Caki2 (cell line): ENCODE results near the gene XIRP2. TPM values are rescaled to one million over a fixed set of nuclear protein-coding genes. Genes with fewer than 3 reads are reported as not detected.

ENCODE experiments used
- DNase-seq: peaks from one replicate; pipeline ENCODE4 v3.0.0-alpha.2; 2015; ENCODE audit warnings: low read depth
- in situ Hi-C: cut with HindIII; loops from 2 replicates; pipeline ENCODE4 v1.10.0; 2016; ENCODE audit warnings: low sequenced_read_pairs, low pct_unique_long_range_greater_than_20kb, mixed read lengths
- total RNA-seq: library from RNA; depleted of rRNA; stranded (reverse); fragments of >200 nt; shearing (Covaris generic); gene quantifications from 2 replicates; pipeline ENCODE4 v1.2.3, GENCODE V29; 2014; ENCODE audit warnings: low replicate concordance

The XIRP2 gene
- total RNA-seq, 1 experiment from 2014 or later: not detected

DNA sequence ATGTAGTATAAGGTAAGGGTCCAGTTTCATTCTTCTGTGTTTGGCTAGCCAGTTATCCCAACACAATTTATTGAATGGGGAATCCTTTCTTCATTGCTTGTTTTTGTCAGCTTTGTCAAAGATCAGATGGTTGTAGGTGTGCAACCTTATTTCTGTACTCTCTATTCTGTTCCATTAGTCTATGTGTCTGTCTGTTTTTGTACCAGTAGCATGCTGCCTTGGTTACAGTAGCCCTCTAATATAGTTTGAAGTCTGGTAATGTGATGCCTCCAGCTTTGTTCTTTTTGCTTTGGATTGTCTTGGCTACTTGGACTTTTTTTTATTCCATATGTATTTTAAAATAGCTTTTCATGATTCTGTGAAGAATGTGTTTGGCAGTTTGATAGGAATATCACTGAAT lies 222.1 kb downstream of the XIRP2 start:
- in situ Hi-C loops: no loop called here
- DNase-seq: no peak

DNA sequence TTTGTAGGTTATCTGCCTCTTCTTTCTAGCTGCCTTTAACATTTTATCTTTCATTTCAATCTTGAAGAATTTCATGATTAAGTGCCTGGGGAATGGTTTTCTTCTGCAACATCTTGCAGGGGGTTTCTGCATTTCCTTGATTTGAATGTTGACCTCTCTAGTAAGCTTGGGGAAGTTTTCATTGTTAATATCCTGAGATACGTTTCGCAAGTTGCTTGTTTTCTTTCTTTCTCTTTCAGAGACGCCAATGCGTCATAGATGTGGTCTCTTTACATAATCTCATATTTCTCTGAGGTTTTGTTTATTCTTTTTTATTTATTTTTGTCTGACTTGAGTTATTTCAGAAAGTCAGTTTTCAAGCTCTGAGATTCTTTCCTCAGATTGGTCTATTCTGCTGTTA lies 225.7 kb downstream of the XIRP2 start:
- DNase-seq: no peak
- in situ Hi-C loops: no loop called here

DNA sequence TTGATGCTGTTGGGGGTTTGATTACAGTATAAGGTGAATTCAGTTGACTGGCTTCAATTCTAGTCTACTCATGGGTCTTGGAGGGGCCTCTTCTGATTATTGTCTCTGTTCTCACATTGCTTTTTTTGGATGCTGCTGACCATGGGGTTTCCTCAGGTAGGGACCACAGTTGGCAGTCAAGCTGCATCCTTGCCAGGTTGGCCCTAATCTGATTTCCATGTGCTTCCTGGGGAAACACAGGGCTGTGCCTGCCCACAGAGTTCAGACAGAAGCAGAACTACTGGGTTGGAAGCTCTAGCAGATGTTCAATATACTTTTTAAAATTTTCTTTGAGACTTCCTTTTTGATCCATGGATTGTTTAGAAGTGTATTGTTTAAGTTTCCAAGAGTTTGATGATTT lies 227.3 kb downstream of the XIRP2 start:
- in situ Hi-C loops: no loop called here
- DNase-seq: no peak

DNA sequence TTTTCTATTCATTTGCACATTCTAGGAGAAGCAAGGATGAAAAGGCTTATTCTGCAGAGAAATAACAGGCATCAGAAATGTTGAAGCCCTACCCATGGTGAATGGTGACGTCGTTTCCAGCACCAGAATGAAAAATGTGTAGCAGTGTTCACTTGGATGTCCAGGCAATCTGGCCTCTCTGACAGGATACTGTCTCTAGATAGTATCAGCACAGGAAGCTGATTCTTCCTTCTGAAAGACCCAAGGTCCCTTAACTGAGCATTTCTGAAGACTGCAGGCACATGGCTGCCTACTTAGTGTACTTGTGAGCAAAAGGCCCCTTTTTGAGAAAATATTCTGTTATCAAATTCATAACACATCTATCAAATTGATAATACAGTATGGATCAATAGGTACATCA lies 234.1 kb downstream of the XIRP2 start:
- in situ Hi-C loops: no loop called here
- no peak for DNase-seq

DNA sequence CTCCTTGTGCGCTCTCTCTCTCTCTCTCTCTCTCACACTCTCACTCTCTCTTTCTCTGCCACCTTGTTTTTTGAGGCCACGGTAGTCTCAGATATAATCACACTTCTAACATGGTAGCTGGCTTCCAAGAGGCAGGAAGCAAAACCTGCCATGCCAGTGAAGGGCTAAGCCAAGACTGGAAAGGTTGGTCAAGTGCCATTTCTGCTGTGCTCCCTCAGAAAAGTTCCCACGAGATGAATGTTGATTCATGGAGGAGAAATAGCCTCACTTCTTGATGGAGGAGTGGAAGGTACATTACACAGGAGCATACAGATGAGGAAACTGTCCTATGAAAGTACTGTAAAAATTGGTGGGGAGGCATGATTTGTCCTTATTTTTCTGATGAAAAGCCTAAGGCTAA lies 237.9 kb downstream of the XIRP2 start:
- DNase-seq: no peak
- in situ Hi-C loops: no loop called here

DNA sequence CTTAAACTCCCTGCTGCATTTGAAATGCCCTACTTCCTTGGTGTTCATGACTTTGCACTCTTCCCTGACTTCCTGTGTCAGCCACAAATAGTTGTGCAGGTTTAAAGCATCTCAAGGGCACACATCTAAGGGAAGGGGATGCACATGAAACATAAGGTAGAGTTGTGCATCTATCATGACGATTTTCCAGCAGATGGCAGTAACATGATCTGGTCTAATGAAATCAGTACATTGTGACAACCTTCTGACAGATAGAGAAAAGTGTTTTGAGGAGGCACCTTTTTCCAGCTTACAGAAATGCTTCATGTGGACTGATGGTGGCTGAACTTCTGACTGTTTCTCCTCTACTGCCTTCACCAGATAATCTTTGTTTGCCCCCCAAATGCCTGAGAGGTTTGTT lies 238.9 kb downstream of the XIRP2 start:
- peak; percentile 23 for DNase-seq
- in situ Hi-C loops: no loop called here

DNA sequence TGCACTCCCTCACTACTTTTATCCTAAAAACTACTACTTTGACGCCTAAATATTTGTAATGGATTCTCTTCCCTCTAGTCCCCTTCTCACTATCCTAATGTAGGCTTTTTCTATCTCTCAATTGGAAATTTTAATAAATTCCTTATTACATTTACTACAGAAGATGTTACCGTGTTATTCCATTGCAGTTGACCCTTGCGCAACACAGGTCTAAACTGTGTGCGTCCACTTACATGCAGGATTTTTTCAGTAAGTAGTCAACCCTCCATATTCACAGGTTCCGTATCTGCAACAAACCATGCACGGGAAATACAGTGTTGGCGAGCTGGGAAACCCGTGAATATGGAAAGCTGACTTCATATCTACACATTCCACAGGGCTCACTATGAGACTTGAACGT lies 239.8 kb downstream of the XIRP2 start:
- DNase-seq: no peak
- in situ Hi-C loops: no loop called here

DNA sequence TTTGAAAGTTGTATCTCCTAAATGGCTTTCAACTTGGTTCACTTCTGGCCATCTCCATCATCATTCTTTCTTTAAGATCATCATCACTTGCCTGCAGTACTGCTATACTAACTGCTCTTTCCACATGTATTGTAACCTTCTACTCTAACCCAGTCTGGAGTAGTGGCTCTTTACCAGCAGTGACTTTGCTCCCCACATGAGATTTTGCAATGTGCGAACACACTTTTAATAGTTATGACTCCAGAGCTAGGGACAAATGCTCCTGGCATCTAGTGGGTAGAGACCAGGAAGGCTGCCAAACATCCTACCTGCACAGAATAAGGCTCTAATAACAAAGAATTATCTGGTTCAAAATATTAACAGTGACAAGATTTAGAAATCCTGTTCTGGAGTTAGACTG lies 243.8 kb downstream of the XIRP2 start:
- no peak for DNase-seq
- in situ Hi-C loops: no loop called here

DNA sequence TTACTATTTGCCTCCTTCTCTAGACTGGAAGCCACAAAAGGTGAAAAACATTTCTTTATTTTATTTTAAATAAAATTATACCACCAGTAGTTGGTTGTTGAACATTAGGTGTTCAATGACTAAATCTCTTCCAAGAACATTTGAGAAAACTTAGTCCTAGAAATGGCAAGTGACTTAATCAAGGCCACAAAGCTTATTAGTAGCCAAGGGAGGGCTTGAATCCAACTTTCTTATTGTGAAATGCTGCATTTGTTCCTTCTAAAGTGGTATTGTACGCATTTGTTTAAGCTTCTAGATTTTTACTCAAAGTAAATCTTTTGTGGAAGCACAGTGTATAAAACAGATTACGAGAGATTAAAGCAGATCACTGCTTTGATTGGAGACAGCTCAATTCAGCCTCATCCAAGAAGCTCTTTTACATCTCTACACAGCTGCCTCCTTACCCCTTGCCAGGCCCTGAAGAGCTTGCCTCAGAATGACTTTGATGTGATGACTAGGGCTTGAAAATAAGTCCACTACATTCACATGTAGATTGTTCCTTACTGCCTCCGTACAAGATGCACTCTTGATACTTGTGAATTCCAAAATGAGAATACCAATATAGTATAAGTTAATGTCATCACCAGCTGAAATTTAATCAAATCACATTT lies 244.8 kb downstream of the XIRP2 start:
- in situ Hi-C loops: no loop called here
- no peak for DNase-seq

DNA sequence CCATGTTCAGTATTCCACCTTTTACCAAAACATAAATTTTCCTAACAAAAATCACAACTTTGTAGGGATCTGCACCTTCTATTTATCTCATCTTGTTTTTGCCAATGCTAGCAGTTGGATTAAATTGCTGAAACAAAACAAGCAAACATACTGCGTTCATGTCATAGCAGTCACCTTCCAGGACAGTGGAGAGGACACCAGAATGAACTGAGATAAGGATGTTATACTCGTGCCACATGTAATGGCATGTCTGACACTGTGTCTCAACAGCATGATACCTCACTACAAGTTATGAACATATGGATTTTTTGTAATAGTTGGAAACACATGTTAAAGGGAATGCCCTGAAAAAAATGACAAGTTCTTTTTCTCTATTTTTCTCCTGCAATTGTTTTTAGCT lies 245.3 kb downstream of the XIRP2 start:
- DNase-seq: no peak
- in situ Hi-C loops: no loop called here

DNA sequence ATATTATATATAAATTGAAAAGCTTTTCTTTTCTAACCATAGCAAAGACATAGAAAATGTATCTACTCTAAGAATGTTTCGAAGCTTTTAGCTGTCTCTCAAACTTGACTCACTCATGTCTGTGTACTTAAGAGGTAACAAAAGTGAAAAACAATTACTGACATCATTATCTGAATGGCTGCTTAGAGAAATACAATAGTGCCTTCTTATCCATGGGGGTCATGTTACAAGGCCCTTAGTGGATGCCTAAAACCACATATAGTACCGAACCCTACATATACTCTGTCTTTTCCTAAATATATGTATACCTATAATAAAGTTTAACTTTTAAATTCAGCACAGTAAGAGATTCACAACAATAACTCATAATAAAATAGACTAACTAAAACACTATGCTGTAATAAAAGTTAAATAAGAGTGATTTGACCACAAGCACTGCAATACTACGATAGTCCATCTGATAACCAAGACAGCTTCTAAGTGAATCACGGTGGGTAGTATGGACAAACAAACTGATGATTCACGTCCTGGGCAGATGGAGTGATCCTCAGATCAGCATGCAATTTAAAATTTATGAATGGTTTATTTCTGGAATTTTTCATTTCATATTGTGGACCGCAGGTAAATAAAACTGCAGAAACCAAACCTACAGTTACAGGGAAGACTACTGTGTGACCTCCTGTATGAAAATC lies 246.2 kb downstream of the XIRP2 start:
- peak; percentile 18 for DNase-seq
- in situ Hi-C loops: no loop called here

DNA sequence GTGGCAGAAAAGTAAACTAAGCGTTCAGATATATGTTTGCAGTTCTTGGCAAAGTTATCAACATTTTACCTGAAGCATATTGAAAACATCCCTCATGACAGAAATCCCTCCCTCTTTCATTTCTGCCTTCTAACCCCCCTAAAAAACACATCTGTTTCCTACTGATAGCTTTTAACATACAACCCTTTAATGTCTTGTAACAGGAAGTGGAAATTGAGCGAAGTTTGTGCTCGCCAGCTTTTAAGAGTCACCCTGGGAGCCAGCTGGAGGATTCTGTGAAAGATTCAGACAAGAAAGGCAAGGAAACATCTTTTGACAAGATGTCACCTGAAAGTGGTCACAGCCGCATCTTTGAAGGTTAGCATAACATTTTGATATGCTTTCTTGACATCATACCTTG lies 247.4 kb downstream of the XIRP2 start:
- DNase-seq: no peak
- in situ Hi-C loops: no loop called here

DNA sequence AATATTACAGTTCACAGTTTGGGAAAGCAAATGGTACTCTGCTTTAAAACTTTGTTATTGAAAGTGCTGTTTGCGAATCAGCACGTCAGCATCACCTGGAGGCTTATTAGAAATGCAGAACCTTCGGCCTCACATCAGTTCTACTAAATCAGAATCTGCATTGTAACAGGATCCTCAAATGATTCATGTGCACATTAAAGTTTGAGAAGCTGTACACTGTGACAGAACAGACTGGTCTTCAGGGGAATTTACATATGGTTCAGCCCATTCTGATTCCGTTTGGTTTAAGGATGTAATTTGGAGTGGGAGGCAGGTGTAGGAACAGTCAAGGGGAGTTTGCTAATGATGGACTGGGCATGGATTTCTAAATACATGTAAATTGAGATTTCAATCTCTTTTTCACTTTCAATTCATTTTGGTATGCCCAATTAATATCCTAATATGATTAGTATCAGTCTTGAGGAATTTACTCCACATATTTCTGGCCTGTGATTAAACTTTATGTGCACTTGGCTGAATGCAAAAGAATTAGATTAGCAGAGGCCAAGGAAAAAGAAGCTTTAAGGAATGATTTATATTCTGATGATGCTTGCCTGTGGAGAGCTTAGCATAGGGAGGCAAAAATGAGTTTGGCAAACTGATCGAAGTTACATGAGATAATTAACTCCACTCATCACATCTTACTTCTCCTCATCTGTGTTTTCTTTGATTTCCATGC lies 248.8 kb downstream of the XIRP2 start:
- in situ Hi-C loops: no loop called here
- no peak for DNase-seq

DNA sequence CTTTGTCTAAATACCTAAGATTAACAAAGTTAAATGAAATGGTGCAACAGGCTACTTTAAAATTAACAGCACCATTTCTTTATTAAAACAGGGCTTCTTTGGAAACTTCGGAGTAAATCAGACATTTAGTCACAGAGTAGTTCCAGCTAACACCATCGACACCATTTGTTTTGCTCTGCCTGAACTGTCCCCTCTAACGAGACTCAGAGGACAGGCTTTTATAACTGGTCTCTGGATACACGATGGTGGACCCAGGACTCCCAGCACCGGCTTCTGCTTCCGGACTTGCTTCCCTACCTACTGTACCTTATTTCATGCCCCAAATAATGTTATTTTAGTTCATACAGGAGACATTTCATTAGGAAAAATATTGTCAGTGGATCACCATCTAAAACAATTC lies 252.1 kb downstream of the XIRP2 start:
- in situ Hi-C loops: no loop called here

DNA sequence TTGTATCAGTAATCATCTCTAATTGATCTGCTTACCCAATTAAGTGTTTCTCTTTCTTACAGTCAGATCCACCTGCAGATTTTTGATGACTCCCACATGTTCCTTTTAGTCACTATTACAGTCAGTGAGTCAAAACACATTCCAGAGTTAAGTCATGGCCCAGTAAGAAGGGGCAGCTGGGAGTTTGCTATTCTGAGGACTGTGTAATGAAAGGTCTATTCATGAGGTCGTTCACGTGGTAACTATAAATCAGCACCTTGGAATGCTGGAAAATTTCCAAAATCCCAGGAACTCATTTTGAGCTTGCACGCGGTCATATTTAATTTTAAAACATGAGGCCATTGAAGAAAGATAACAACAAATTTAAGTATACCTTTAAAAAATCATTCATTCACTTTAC lies 252.5 kb downstream of the XIRP2 start:
- in situ Hi-C loops: no loop called here
- peak; percentile 92 for DNase-seq

More for the DNA sequence above, 252.1 kb downstream of the XIRP2 start:
- no peak for DNase-seq

DNA sequence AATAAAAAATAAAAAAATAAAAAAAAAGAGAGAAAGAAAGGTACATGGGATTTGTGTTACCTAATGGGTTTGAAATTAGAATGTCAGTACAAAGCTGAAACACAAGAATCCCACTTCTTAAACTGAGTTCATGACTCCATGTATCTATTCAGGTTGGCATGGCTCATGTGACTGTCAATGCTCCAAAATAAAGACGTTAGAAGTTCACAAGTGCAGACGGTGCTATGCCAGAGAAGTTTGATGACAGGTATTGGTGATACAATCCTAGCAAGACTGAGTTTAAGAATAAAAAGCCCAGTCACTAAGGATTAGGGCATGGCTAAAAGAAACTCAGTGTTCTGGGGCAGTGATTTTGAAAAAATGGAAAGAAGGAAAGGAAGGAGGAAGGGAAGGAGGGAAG lies 254.3 kb downstream of the XIRP2 start:
- DNase-seq: no peak
- in situ Hi-C loops: no loop called here

DNA sequence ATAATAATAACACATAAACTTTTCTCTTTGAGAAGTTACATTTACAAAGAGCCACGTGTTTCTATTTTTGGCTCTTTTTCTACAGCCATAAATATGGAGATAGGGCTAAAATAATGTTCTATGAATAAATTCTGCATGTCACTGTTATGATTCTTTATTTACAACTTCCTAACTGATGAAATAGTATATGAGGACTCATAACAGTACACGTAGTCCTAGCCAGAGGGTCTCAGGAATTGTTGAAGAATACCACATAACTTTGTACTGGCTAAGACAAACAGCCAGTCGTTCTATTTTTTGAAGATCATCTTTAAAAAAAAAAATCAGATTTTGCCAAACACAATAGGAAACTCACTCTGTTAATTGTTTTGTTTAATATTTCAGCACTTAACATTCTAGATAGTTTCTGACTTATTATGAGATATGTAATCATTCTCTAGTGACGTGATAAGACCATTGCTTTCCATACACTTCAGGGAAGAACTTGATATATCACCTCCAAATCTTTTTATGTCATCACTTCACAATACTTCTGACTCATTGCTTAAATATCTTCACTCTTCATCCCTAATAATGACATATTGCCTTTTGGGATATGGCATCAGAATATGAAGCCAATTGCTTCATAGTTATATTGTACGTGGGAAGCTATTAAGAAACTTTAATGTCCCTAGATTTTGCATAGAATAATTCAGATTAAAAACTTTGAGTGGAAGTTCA lies 256.1 kb downstream of the XIRP2 start:
- DNase-seq: no peak
- in situ Hi-C loops: no loop called here

DNA sequence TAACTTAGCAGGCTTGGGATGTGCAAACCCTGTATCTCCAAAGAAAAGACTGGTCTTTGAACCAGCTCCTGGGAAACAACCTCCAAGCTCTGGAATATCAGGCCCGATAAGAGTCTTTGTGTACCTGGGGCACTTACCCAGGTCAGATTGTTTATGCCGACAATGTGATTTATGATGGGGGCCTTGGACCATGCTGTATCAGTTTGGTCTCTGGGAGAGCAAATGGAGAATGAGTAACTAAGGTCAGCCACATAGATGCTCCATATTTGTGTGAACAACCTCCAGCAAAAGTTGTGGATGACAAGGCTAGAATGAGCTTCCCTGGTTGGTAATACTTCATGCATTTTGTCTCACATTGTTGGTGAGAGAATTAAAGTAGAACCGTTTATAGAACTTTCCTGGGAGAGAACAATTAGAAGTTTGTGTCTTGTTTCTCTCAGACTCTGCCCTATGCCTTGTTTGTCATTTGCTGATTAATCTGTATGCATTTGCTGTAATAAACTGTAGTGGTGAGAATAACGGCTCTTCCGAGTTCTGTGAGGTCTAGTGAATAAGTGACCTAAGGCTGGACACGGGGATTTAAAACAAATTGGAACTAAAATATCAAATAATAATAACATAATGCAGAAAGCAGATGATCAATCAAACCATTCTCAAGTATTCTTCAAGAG lies 259.1 kb downstream of the XIRP2 start:
- peak; percentile 49 for DNase-seq
- in situ Hi-C loops: no loop called here

DNA sequence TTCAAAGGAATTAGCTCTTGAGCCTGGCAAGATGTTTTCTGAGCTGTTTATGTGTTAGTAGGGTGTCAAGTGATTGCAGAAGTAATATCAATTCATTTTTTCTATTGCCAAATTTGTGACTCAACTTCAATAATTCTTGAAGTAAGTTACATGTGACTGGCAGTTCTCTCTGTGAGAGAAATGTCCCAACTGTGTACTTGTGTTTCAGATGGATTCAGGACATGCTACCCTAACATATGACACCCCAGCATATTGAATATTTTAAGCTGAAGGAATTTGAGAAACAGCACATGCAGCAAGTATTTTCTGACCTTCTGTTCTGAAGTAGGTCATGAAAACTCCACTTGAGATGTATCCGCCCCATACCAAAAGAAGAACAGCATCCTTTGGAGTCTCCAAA lies 263.6 kb downstream of the XIRP2 start:
- DNase-seq: no peak
- in situ Hi-C loops: no loop called here
